AG09319 (cell line): Measurements from ENCODE around the gene IL2RA.
"Not testable (repeated sequence)": the region's sequence is repeated elsewhere in the genome, so short reads cannot be mapped to it uniquely, and the experiment has no call there.

ENCODE experiments used
- DNase-seq: peaks from one replicate; pipeline ENCODE4 v3.0.0-alpha.2; 2010; ENCODE audit warnings: low read depth; ENCODE audit errors: extremely low read depth
- CTCF ChIP-seq: IDR thresholded peaks from 2 replicates; pipeline ENCODE4 v1.5.1; 2011; ENCODE audit warnings: low read depth, mild to moderate bottlenecking, inconsistent platforms, low read length, moderate library complexity

Gene IL2RA

GRCh38 chr10:6062101-6062771 lies at the start of gene IL2RA:
TSS of gene IL2RA (minus strand) at chr10:6062367. CDS start at chr10:6062151, 216 bp downstream.
- no peak for TF ChIP-seq CTCF
- no peak for DNase-seq

- DNase-seq = no peak
- TF ChIP-seq CTCF = no peak
Observed at GRCh38 chr10:6110136-6110535, 48.0 kb upstream of the IL2RA start.

GRCh38 chr10:6109444-6109775 lies 47.2 kb upstream of the IL2RA start:
- no peak for TF ChIP-seq CTCF
- no peak for DNase-seq

- peak; percentile 56 for TF ChIP-seq CTCF
- DNase-seq = no peak
Observed at GRCh38 chr10:6108631-6109443, 46.7 kb upstream of the IL2RA start.

- no peak for TF ChIP-seq CTCF
- DNase-seq = no peak
Observed at GRCh38 chr10:6108072-6108471, 45.9 kb upstream of the IL2RA start.

GRCh38 chr10:6107616-6108015 lies 45.4 kb upstream of the IL2RA start:
- not testable (repeated sequence) for DNase-seq

GRCh38 chr10:6103591-6103990 lies 41.4 kb upstream of the IL2RA start:
- no peak for DNase-seq
- TF ChIP-seq CTCF = no peak
